HCT116 (cell line): ENCODE data around the gene TSACC.

Experiments used
- EZH2 ChIP-seq: fragments of 200-600 bp; sonication (generic); IDR thresholded peaks from 2 replicates; pipeline ENCODE4 v1.6.1; 2017; ENCODE audit warnings: antibody characterized with exemption, mixed run types
- EZH2phosphoT487 ChIP-seq: fragments of 200-600 bp; IDR thresholded peaks from 2 replicates; pipeline ENCODE4 v1.6.1; 2018; ENCODE audit warnings: antibody characterized with exemption, borderline replicate concordance
- POLR2A ChIP-seq: IDR thresholded peaks from 2 replicates; pipeline ENCODE4 v1.7.0; 2011; ENCODE audit warnings: borderline replicate concordance; ENCODE audit not compliant: insufficient read depth, insufficient read length; ENCODE audit errors: extremely low read depth
- POLR2AphosphoS5 ChIP-seq: IDR thresholded peaks from 2 replicates; pipeline ENCODE4 v1.6.1; 2011; ENCODE audit warnings: mild to moderate bottlenecking, low read depth, low read length, moderate library complexity
- RAD21 ChIP-seq: IDR thresholded peaks from 2 replicates; pipeline ENCODE4 v1.6.1; 2012; ENCODE audit warnings: low read depth, mild to moderate bottlenecking
- TF ChIP-seq, protein P1 (sequence below), 3 experiments: fragments of 200-600 bp in 1 of 3; sonication (generic) in 1 of 3; IDR thresholded peaks in 2 of 3; conservative IDR thresholded peaks in 1 of 3; 2 replicates each; pipeline ENCODE4 v1.5.1; 2012 to 2017; ENCODE audit warnings: low read depth in 2 of 3, low read length in 2 of 3, antibody characterized with exemption in 1 of 3, borderline replicate concordance in 1 of 3, control low read depth in 1 of 3, mild to moderate bottlenecking in 1 of 3, mixed read lengths in 1 of 3, mixed run types in 1 of 3, moderate library complexity in 1 of 3; ENCODE audit not compliant: insufficient read depth in 1 of 3
- TF ChIP-seq, protein P2 (sequence below): IDR thresholded peaks from 2 replicates; pipeline ENCODE4 v1.6.1; 2011; ENCODE audit warnings: mild to moderate bottlenecking, low read length, moderate library complexity; ENCODE audit not compliant: insufficient replicate concordance; ENCODE audit errors: extremely low read depth

DNA sequence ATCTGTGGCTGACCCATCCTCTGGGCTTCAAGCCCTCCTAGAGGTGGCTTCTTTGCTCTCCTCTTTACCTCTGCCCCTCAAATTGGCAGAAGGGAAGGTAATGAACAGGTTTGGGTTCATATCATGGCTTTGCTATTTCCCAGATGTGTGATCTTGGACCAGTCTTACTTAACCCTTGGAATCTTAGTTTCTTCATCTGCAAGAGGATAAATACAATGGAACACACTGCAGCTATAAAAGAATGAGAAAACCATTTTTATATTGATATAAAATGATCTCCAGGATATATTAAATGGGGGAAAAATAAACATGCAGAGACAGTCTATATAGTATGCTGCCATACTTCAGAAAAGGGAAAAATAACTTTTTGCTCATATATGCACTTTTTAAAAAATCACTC lies 48.5 kb upstream of the TSACC start:
- TF ChIP-seq RAD21 (no peak), POLR2AphosphoS5 (no peak), POLR2A (no peak), EZH2phosphoT487 (no peak), EZH2 (no peak)
- TF ChIP-seq, protein P1, sequence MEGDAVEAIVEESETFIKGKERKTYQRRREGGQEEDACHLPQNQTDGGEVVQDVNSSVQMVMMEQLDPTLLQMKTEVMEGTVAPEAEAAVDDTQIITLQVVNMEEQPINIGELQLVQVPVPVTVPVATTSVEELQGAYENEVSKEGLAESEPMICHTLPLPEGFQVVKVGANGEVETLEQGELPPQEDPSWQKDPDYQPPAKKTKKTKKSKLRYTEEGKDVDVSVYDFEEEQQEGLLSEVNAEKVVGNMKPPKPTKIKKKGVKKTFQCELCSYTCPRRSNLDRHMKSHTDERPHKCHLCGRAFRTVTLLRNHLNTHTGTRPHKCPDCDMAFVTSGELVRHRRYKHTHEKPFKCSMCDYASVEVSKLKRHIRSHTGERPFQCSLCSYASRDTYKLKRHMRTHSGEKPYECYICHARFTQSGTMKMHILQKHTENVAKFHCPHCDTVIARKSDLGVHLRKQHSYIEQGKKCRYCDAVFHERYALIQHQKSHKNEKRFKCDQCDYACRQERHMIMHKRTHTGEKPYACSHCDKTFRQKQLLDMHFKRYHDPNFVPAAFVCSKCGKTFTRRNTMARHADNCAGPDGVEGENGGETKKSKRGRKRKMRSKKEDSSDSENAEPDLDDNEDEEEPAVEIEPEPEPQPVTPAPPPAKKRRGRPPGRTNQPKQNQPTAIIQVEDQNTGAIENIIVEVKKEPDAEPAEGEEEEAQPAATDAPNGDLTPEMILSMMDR (IDR thresholded peaks at IDR 0.05 in 2 of 3, conservative IDR thresholded peaks at IDR 0.05 in 1 of 3; ENCODE audit: borderline replicate concordance in 1 of 3, insufficient read depth in 1 of 3, low read depth in 2 of 3, low read length in 2 of 3), result no peak
- TF ChIP-seq, protein P2, sequence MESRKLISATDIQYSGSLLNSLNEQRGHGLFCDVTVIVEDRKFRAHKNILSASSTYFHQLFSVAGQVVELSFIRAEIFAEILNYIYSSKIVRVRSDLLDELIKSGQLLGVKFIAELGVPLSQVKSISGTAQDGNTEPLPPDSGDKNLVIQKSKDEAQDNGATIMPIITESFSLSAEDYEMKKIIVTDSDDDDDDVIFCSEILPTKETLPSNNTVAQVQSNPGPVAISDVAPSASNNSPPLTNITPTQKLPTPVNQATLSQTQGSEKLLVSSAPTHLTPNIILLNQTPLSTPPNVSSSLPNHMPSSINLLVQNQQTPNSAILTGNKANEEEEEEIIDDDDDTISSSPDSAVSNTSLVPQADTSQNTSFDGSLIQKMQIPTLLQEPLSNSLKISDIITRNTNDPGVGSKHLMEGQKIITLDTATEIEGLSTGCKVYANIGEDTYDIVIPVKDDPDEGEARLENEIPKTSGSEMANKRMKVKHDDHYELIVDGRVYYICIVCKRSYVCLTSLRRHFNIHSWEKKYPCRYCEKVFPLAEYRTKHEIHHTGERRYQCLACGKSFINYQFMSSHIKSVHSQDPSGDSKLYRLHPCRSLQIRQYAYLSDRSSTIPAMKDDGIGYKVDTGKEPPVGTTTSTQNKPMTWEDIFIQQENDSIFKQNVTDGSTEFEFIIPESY, result no peak
